RWPE2 (cell line): ENCODE data around the gene MAST2.

ENCODE experiments used
- ATAC-seq: fragments of 200-7000 bp; cut with Tn5 transposase; 3 replicates; pipeline ENCODE4 v1.9.1; 2021; ENCODE audit warnings: low read depth
- DNase-seq: peaks from one replicate; pipeline ENCODE4 v3.0.0-alpha.2; 2020; ENCODE audit warnings: low spot score
- H3K27ac ChIP-seq: fragments of 450-650 bp; 2 replicates; pipeline ENCODE4 v1.5.1; 2017; ENCODE audit warnings: mild to moderate bottlenecking; ENCODE audit not compliant: poor library complexity, severe bottlenecking
- H3K27me3 ChIP-seq: fragments of 250-450 bp; sonication (Bioruptor Pico); 2 replicates; pipeline ENCODE4 v1.5.1; 2021; ENCODE audit warnings: mild to moderate bottlenecking, moderate library complexity; ENCODE audit not compliant: insufficient read depth, poor library complexity, severe bottlenecking
- H3K36me3 ChIP-seq: fragments of 250-450 bp; sonication (Bioruptor Pico); 2 replicates; pipeline ENCODE4 v1.5.1; 2020; ENCODE audit warnings: low read depth, mild to moderate bottlenecking, moderate library complexity
- H3K4me1 ChIP-seq: fragments of 250-450 bp; sonication (Bioruptor Pico); 2 replicates; pipeline ENCODE4 v1.5.1; 2021; ENCODE audit warnings: mild to moderate bottlenecking, moderate library complexity; ENCODE audit not compliant: insufficient read depth, poor library complexity, severe bottlenecking
- H3K4me3 ChIP-seq: fragments of 250-450 bp; sonication (Bioruptor Pico); 2 replicates; pipeline ENCODE4 v1.5.1; 2021; ENCODE audit warnings: mild to moderate bottlenecking, moderate library complexity; ENCODE audit not compliant: severe bottlenecking
- H3K9me3 ChIP-seq: fragments of 250-450 bp; sonication (Bioruptor Pico); 2 replicates; pipeline ENCODE4 v1.5.1; 2021; ENCODE audit warnings: mild to moderate bottlenecking, moderate library complexity; ENCODE audit not compliant: severe bottlenecking
- TF ChIP-seq, protein P1 (sequence below): fragments of 450-650 bp; IDR thresholded peaks from one replicate; pipeline ENCODE4 v1.5.1; 2017; ENCODE audit warnings: mild to moderate bottlenecking, moderate library complexity; ENCODE audit not compliant: poor library complexity, severe bottlenecking

MAST2 gene

DNA sequence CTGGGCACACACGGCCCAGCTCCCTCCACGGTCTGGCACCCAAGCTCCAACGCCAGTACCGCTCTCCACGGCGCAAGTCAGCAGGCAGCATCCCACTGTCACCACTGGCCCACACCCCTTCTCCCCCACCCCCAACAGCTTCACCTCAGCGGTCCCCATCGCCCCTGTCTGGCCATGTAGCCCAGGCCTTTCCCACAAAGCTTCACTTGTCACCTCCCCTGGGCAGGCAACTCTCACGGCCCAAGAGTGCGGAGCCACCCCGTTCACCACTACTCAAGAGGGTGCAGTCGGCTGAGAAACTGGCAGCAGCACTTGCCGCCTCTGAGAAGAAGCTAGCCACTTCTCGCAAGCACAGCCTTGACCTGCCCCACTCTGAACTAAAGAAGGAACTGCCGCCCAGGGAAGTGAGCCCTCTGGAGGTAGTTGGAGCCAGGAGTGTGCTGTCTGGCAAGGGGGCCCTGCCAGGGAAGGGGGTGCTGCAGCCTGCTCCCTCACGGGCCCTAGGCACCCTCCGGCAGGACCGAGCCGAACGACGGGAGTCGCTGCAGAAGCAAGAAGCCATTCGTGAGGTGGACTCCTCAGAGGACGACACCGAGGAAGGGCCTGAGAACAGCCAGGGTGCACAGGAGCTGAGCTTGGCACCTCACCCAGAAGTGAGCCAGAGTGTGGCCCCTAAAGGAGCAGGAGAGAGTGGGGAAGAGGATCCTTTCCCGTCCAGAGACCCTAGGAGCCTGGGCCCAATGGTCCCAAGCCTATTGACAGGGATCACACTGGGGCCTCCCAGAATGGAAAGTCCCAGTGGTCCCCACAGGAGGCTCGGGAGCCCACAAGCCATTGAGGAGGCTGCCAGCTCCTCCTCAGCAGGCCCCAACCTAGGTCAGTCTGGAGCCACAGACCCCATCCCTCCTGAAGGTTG is 231.4 kb downstream of the MAST2 start:
- Histone ChIP-seq H3K27ac (no peak overlapping the region), H3K36me3 (peaks cover 4% of the 10 kb centered on the region), H3K9me3 (no peaks in the 10 kb centered on the region), H3K4me1 (peaks cover 5% of the 10 kb centered on the region), H3K4me3 (no peak overlapping the region), H3K27me3 (no peaks in the 10 kb centered on the region)
- DNase-seq (no peak), ATAC-seq (no peak)
- TF ChIP-seq, protein P1, sequence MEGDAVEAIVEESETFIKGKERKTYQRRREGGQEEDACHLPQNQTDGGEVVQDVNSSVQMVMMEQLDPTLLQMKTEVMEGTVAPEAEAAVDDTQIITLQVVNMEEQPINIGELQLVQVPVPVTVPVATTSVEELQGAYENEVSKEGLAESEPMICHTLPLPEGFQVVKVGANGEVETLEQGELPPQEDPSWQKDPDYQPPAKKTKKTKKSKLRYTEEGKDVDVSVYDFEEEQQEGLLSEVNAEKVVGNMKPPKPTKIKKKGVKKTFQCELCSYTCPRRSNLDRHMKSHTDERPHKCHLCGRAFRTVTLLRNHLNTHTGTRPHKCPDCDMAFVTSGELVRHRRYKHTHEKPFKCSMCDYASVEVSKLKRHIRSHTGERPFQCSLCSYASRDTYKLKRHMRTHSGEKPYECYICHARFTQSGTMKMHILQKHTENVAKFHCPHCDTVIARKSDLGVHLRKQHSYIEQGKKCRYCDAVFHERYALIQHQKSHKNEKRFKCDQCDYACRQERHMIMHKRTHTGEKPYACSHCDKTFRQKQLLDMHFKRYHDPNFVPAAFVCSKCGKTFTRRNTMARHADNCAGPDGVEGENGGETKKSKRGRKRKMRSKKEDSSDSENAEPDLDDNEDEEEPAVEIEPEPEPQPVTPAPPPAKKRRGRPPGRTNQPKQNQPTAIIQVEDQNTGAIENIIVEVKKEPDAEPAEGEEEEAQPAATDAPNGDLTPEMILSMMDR, result no peak

DNA sequence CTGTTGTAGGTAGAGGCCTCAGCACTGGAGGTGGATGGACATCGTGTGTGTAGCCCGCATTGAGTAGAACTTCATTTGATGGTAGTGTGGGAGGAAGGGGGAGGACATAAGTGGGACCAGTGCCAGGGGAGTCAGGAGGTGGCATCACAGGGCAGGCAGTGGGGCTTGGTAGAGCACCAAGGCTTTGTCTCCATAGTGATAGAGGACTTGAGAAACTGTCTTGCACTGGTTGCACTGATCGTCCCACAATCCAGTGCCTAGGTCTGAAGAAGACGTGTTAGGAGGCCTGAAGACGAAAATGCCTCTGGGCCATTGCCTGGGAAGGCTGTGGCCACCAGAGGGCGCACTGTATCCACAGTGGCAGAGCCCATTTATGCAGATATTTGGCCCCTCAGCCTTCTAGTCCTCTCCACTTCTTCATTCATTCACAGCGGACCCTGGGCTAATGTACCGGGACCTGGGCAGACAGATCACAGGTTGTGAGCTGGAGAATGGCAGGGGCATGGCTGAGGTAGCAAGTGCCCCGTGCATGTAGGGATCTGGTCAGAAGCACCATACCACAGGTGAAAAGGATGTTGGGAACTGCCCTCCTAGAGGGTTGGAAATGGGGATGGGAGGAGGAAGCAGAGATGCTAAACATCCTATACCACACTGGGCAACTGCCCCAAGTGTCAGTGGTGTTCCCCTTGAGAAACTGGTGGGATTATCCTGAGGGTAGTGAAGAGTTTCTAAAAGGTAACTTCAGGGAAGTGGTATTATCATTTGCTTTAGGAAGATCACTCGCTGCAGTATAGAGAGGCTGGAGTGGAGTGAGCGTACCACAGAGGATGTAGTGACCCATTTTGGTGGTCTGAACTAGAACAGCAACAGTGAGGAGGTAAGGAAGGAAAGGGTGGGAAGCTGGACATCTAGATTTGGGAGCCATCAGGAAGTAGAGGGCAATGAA is 233.8 kb downstream of the MAST2 start:
- TF ChIP-seq, protein P1, result peak; percentile 95
- ATAC-seq (peak; percentile 72), DNase-seq (no peak)
- Histone ChIP-seq H3K4me3 (no peak overlapping the region), H3K36me3 (no peaks in the 10 kb centered on the region; the same call in 1 of the 2 replicates), H3K27me3 (no peaks in the 10 kb centered on the region), H3K27ac (no peak overlapping the region), H3K4me1 (peaks cover 5% of the 10 kb centered on the region), H3K9me3 (no peaks in the 10 kb centered on the region)

DNA sequence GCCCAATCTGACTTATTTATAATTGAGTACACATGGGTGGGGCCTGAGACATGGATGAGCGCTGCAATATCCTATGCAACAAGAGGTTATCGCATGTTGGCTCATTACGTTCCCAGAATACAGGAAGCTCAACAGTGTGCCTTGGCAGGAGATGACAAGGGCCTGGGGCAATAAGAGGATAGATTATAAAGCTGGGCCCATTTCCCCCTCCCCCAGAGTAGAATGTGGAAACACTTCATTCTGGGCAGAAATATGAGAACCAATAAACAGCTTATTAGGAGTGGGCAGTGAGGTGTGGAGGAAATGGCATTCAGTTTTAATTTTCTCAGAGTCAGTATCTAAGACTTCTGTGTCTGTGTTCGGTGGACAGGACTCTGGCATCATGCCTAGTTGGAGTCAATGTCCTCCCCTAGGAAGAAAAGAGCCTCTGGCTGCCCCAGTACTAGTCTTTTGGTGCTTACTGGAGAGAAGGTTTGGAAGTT is 236.2 kb downstream of the MAST2 start:
- Histone ChIP-seq H3K27ac (peak overlapping the region; percentile 10), H3K9me3 (no peaks in the 10 kb centered on the region), H3K36me3 (peaks cover 4% of the 10 kb centered on the region), H3K4me3 (no peak overlapping the region), H3K27me3 (no peaks in the 10 kb centered on the region), H3K4me1 (peaks cover 5% of the 10 kb centered on the region)
- peak; percentile 24; the same call in 1 of the 3 replicates for ATAC-seq
- TF ChIP-seq, protein P1, result no peak
- DNase-seq, result no peak

DNA sequence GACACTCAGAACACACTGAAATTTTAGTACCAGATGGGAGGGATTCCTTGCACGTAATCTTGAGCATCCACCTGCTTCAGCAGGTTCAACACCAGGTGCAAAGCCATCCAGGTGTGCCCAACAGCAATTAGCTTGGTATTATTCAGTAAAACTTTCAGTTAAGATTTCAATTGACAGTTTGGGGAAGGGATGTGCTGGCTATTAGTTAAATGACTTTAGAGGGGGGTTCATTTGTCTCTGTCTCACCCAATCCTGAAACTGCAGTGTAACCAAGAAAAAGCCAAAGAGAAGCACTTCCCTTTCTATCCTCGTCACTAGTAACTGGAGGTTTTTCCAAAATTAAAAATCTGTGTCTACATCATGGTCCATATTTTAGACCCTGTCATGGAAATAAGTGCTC is 238.1 kb downstream of the MAST2 start:
- Histone ChIP-seq H3K4me3 (no peak overlapping the region), H3K27ac (no peak overlapping the region), H3K36me3 (peaks cover 13% of the 10 kb centered on the region), H3K9me3 (no peaks in the 10 kb centered on the region), H3K4me1 (peaks cover 5% of the 10 kb centered on the region), H3K27me3 (no peaks in the 10 kb centered on the region)
- ATAC-seq (no peak), DNase-seq (no peak)
- TF ChIP-seq, protein P1, result no peak
